DMS53 treated with DMSO at 0.1 percent for 48 hours (cell line): ENCODE results near the gene SUMF2.
"Not testable (repeated sequence)": the region's sequence is repeated elsewhere in the genome, so short reads cannot be mapped to it uniquely, and the experiment has no call there.

Experiments used
- DNase-seq: peaks from one replicate; lab custom pipeline; 2025; ENCODE audit not compliant: unreplicated experiment; lab: John Stamatoyannopoulos, UW

Gene SUMF2

GRCh38 chr7:56063882-56064625 is at the start of gene SUMF2:
Gene SUMF2 (plus strand): TSS chr7:56064286. CDS start chr7:56064312, 26 bp downstream.
- peak; percentile 67 for DNase-seq

GRCh38 chr7:56017015-56017414 is 47.1 kb upstream of the SUMF2 start:
- DNase-seq: not testable (repeated sequence)

- no peak for DNase-seq
Observed at GRCh38 chr7:56019501-56019900, 44.6 kb upstream of the SUMF2 start.

- no peak for DNase-seq
Observed at GRCh38 chr7:56023500-56023899, 40.6 kb upstream of the SUMF2 start.

- no peak for DNase-seq
Observed at GRCh38 chr7:56026538-56026937, 37.5 kb upstream of the SUMF2 start.

GRCh38 chr7:56028942-56029630 is 35.0 kb upstream of the SUMF2 start:
- DNase-seq: no peak

- no peak for DNase-seq
Observed at GRCh38 chr7:56030340-56030739, 33.7 kb upstream of the SUMF2 start.

GRCh38 chr7:56031556-56031955 is 32.5 kb upstream of the SUMF2 start:
- DNase-seq: not testable (repeated sequence)

- DNase-seq: not testable (repeated sequence)
Observed at GRCh38 chr7:56032578-56032977, 31.5 kb upstream of the SUMF2 start.

- DNase-seq: peak; percentile 73
Observed at GRCh38 chr7:56033671-56034432, 30.2 kb upstream of the SUMF2 start.

- no peak for DNase-seq
Observed at GRCh38 chr7:56040730-56041129, 23.4 kb upstream of the SUMF2 start.

- DNase-seq: not testable (repeated sequence)
Observed at GRCh38 chr7:56045758-56046157, 18.3 kb upstream of the SUMF2 start.

- no peak for DNase-seq
Observed at GRCh38 chr7:56046721-56047445, 17.2 kb upstream of the SUMF2 start.

GRCh38 chr7:56047446-56048116 is 16.5 kb upstream of the SUMF2 start:
- not testable (repeated sequence) for DNase-seq

GRCh38 chr7:56048245-56048644 is 15.8 kb upstream of the SUMF2 start:
- no peak for DNase-seq

GRCh38 chr7:56048763-56049162 is 15.3 kb upstream of the SUMF2 start:
- not testable (repeated sequence) for DNase-seq

GRCh38 chr7:56051053-56051338 is 13.1 kb upstream of the SUMF2 start:
- DNase-seq: no peak

GRCh38 chr7:56051339-56052191 is 12.5 kb upstream of the SUMF2 start, which contains the start of the genes CCT6A and PSPH:
Gene CCT6A (plus strand): TSS chr7:56051765. CDS start chr7:56051849, 84 bp downstream.
Gene PSPH (minus strand): TSS chr7:56051444. CDS start chr7:56021212, 30,232 bp downstream.
- DNase-seq: peak; percentile 95

GRCh38 chr7:56053379-56053778 is 10.7 kb upstream of the SUMF2 start:
- no peak for DNase-seq

GRCh38 chr7:56053993-56054392 is 10.1 kb upstream of the SUMF2 start:
- no peak for DNase-seq
